OCI-LY1 (cell line): Measurements from ENCODE around the gene PLLP.

ENCODE experiments used
- H2AFZ ChIP-seq: fragments of 200-600 bp; sonication (generic), shearing (Covaris generic); 2 replicates; pipeline ENCODE4 v1.6.0; 2014; ENCODE audit warnings: antibody characterized with exemption, mild to moderate bottlenecking, low read length
- H3F3A ChIP-seq: fragments of 200-600 bp; sonication (generic), shearing (Covaris generic); 2 replicates; pipeline ENCODE4 v1.6.0; 2014; ENCODE audit warnings: mild to moderate bottlenecking, antibody characterized with exemption, low read length, moderate library complexity; ENCODE audit not compliant: insufficient read depth
- H3K27ac ChIP-seq: fragments of 200-600 bp; sonication (generic); 2 replicates; pipeline ENCODE4 v1.5.1; 2014; ENCODE audit warnings: low read length, mixed run types, mild to moderate bottlenecking, low read depth; ENCODE audit not compliant: poor library complexity, severe bottlenecking
- H3K27me3 ChIP-seq: fragments of 200-600 bp; sonication (generic); 2 replicates; pipeline ENCODE4 v1.6.0; 2014; ENCODE audit warnings: antibody characterized with exemption, mild to moderate bottlenecking, low read length, moderate library complexity; ENCODE audit not compliant: insufficient read depth
- H3K36me3 ChIP-seq: fragments of 200-600 bp; sonication (generic); 2 replicates; pipeline ENCODE4 v1.6.1; 2014; ENCODE audit warnings: mild to moderate bottlenecking, antibody characterized with exemption, low read length, moderate library complexity, mixed read lengths; ENCODE audit not compliant: insufficient read depth
- H3K4me1 ChIP-seq: fragments of 200-600 bp; sonication (generic); 2 replicates; pipeline ENCODE4 v1.5.1; 2014; ENCODE audit warnings: mild to moderate bottlenecking, low read length, moderate library complexity; ENCODE audit not compliant: insufficient read depth, severe bottlenecking
- H3K4me2 ChIP-seq: fragments of 200-600 bp; sonication (generic), shearing (Covaris generic); 2 replicates; pipeline ENCODE4 v1.6.1; 2014; ENCODE audit warnings: low read length
- H3K4me3 ChIP-seq: fragments of 200-600 bp; sonication (generic); 2 replicates; pipeline ENCODE4 v1.5.1; 2014; ENCODE audit warnings: low read length, low read depth, mild to moderate bottlenecking, mixed read lengths; ENCODE audit not compliant: poor library complexity, severe bottlenecking
- H3K79me2 ChIP-seq: fragments of 200-600 bp; shearing (Covaris generic); 2 replicates; pipeline ENCODE4 v1.6.1; 2016; ENCODE audit warnings: mixed run types, low read length, mixed read lengths; ENCODE audit not compliant: insufficient read depth
- H3K9ac ChIP-seq: fragments of 200-600 bp; sonication (generic), shearing (Covaris generic); 2 replicates; pipeline ENCODE4 v1.6.1; 2014; ENCODE audit warnings: mild to moderate bottlenecking, low read length, mixed read lengths
- H3K9me2 ChIP-seq: fragments of 200-600 bp; sonication (generic), shearing (Covaris generic); 2 replicates; pipeline ENCODE4 v1.6.1; 2014; ENCODE audit warnings: low read depth, mild to moderate bottlenecking, low read length, mixed read lengths
- H3K9me3 ChIP-seq: fragments of 200-600 bp; shearing (Covaris generic); 2 replicates; pipeline ENCODE4 v1.6.1; 2014; ENCODE audit warnings: low read length, mixed read lengths
- H4K20me1 ChIP-seq: fragments of 200-600 bp; sonication (generic), shearing (Covaris generic); 2 replicates; pipeline ENCODE4 v1.6.0; 2016; ENCODE audit warnings: mild to moderate bottlenecking, low read length; ENCODE audit not compliant: insufficient read depth
- CTCF ChIP-seq: fragments of 200-600 bp; sonication (generic), shearing (Covaris generic); IDR thresholded peaks from 2 replicates; pipeline ENCODE4 v1.5.1; 2017; ENCODE audit warnings: mild to moderate bottlenecking, antibody characterized with exemption, low read length, moderate library complexity, mixed read lengths
- EZH2 ChIP-seq: fragments of 200-600 bp; sonication (generic), shearing (Covaris generic); IDR thresholded peaks from 2 replicates; pipeline ENCODE4 v1.8.0; 2017; ENCODE audit warnings: borderline replicate concordance, mixed run types, mild to moderate bottlenecking, antibody characterized with exemption, low read length, moderate library complexity, mixed read lengths

The PLLP gene

GRCh38 chr16:57273359-57273758, 11.1 kb downstream of the PLLP start:
- H3K27me3 ChIP-seq = no peaks in the 10 kb centered on the region
- no peak overlapping the region for H3K27ac ChIP-seq
- H3K9me3 ChIP-seq = no peaks in the 10 kb centered on the region
- no peaks in the 10 kb centered on the region for H3K79me2 ChIP-seq
- no peaks in the 10 kb centered on the region for H4K20me1 ChIP-seq
- no peak overlapping the region for H3K4me3 ChIP-seq
- H3K36me3 ChIP-seq = no peaks in the 10 kb centered on the region
- H3K9me2 ChIP-seq = no peaks in the 10 kb centered on the region
- no peaks in the 10 kb centered on the region for H3K4me1 ChIP-seq
- no peak overlapping the region for H3K4me2 ChIP-seq
- TF ChIP-seq CTCF (no peak), EZH2 (no peak)
- H2AFZ ChIP-seq = no peak overlapping the region
- H3K9ac ChIP-seq = no peak overlapping the region
- H3F3A ChIP-seq = no peaks in the 10 kb centered on the region

GRCh38 chr16:57271867-57272495, 12.5 kb downstream of the PLLP start:
- H3K79me2 ChIP-seq = no peaks in the 10 kb centered on the region
- peaks cover 2% of the 10 kb centered on the region for H3K4me1 ChIP-seq
- no peak overlapping the region for H3K4me2 ChIP-seq
- TF ChIP-seq CTCF (no peak), EZH2 (no peak)
- H2AFZ ChIP-seq = no peak overlapping the region
- H3K9ac ChIP-seq = no peak overlapping the region
- H3K36me3 ChIP-seq = no peaks in the 10 kb centered on the region
- H4K20me1 ChIP-seq = no peaks in the 10 kb centered on the region
- H3K27me3 ChIP-seq = no peaks in the 10 kb centered on the region
- no peaks in the 10 kb centered on the region for H3K9me3 ChIP-seq
- H3K4me3 ChIP-seq = no peak overlapping the region
- H3K27ac ChIP-seq = no peak overlapping the region
- no peaks in the 10 kb centered on the region for H3K9me2 ChIP-seq
- no peaks in the 10 kb centered on the region for H3F3A ChIP-seq

- no peaks in the 10 kb centered on the region for H3K27me3 ChIP-seq
- no peaks in the 10 kb centered on the region for H3F3A ChIP-seq
- no peak overlapping the region for H3K27ac ChIP-seq
- H4K20me1 ChIP-seq = no peaks in the 10 kb centered on the region
- TF ChIP-seq CTCF (no peak), EZH2 (no peak)
- no peaks in the 10 kb centered on the region for H3K36me3 ChIP-seq
- no peaks in the 10 kb centered on the region for H3K79me2 ChIP-seq
- H3K4me2 ChIP-seq = no peak overlapping the region
- no peaks in the 10 kb centered on the region for H3K9me3 ChIP-seq
- H3K4me1 ChIP-seq = peaks cover 12% of the 10 kb centered on the region
- no peak overlapping the region for H2AFZ ChIP-seq
- H3K9me2 ChIP-seq = no peaks in the 10 kb centered on the region
- H3K4me3 ChIP-seq = no peak overlapping the region
- no peak overlapping the region for H3K9ac ChIP-seq
Observed at GRCh38 chr16:57271063-57271345, 13.5 kb downstream of the PLLP start.
